HG02885 (cell line): ENCODE results near the gene STIMATE.

Source experiments
- ATAC-seq: cut with Tn5 transposase; IDR thresholded peaks from one replicate; pipeline ENCODE4 v1.9.1; 2021; ENCODE audit warnings: mild to moderate bottlenecking; ENCODE audit not compliant: unreplicated experiment, poor library complexity

Gene STIMATE

GRCh38 chr3:52872245-52872644 is 25.1 kb downstream of the STIMATE start:
- no peak for ATAC-seq

GRCh38 chr3:52871761-52872160 is 25.6 kb downstream of the STIMATE start:
- no peak for ATAC-seq

GRCh38 chr3:52870471-52870870 is 26.9 kb downstream of the STIMATE start:
- no peak for ATAC-seq

- ATAC-seq = no peak
Measured at GRCh38 chr3:52866427-52866826, 30.9 kb downstream of the STIMATE start.

- no peak for ATAC-seq
Measured at GRCh38 chr3:52865994-52866393, 31.4 kb downstream of the STIMATE start.

GRCh38 chr3:52860424-52860768 is 37.0 kb downstream of the STIMATE start:
- ATAC-seq = no peak

GRCh38 chr3:52859686-52860423 is 37.5 kb downstream of the STIMATE start:
- no peak for ATAC-seq

- ATAC-seq = no peak
Measured at GRCh38 chr3:52857864-52858263, 39.5 kb downstream of the STIMATE start.

- ATAC-seq = no peak
Measured at GRCh38 chr3:52857133-52857532, 40.2 kb downstream of the STIMATE start.

- ATAC-seq = no peak
Measured at GRCh38 chr3:52856666-52857065, 40.7 kb downstream of the STIMATE start.

GRCh38 chr3:52854013-52854412 is 43.3 kb downstream of the STIMATE start:
- no peak for ATAC-seq

GRCh38 chr3:52852419-52852818 is 44.9 kb downstream of the STIMATE start:
- ATAC-seq = no peak

- no peak for ATAC-seq
Measured at GRCh38 chr3:52851348-52851747, 46.0 kb downstream of the STIMATE start.

GRCh38 chr3:52849656-52850055 is 47.7 kb downstream of the STIMATE start:
- no peak for ATAC-seq

- no peak for ATAC-seq
Measured at GRCh38 chr3:52848617-52849016, 48.7 kb downstream of the STIMATE start.

GRCh38 chr3:52847726-52848125 is 49.6 kb downstream of the STIMATE start:
- ATAC-seq = no peak

- ATAC-seq = no peak
Measured at GRCh38 chr3:52847241-52847640, 50.1 kb downstream of the STIMATE start.

GRCh38 chr3:52846432-52846965 is 50.8 kb downstream of the STIMATE start:
- no peak for ATAC-seq

- no peak for ATAC-seq
Measured at GRCh38 chr3:52845691-52846431, 51.5 kb downstream of the STIMATE start.

- no peak for ATAC-seq
Measured at GRCh38 chr3:52845157-52845556, 52.2 kb downstream of the STIMATE start.

GRCh38 chr3:52844290-52844975 is 52.9 kb downstream of the STIMATE start:
- ATAC-seq = no peak
